Measurements from ENCODE around the gene KCNH3.
"Not testable (repeated sequence)": the region's sequence is repeated elsewhere in the genome, so short reads cannot be mapped to it uniquely, and the experiment has no call there.

Gene KCNH3

GRCh38 chr12:49531745-49532144, 7.1 kb upstream of the KCNH3 start:
- Histone ChIP-seq H3K4me2 (ENCODE audit: low read depth, low read length) (no peak overlapping the region), H3K9ac (ENCODE audit: low read length) (no peak overlapping the region), H3K4me3 (ENCODE audit: low read length) (no peak overlapping the region), H3K27ac (ENCODE audit: low read length) (no peak overlapping the region), H3K9me2 (replicated peaks; ENCODE audit: insufficient read depth, low read length) (no peaks in the 10 kb centered on the region), H3K27me3 (replicated peaks; ENCODE audit: insufficient read depth, low read length) (peaks cover 6% of the 10 kb centered on the region), H3K4me1 (ENCODE audit: low read length) (no peaks in the 10 kb centered on the region), H3F3A (ENCODE audit: insufficient read depth, low read length) (0 out of 2 replicates have a peak, but pooled peaks cover 6% of the 10 kb centered on the region), H4K20me1 (ENCODE audit: insufficient read depth, low read length) (no peaks in the 10 kb centered on the region), H2AFZ (ENCODE audit: low read length) (no peak overlapping the region), H3K36me3 (replicated peaks; ENCODE audit: insufficient read depth, low read length) (no peaks in the 10 kb centered on the region), H3K9me3 (replicated peaks; ENCODE audit: insufficient read depth, low read length) (no peaks in the 10 kb centered on the region), H3K79me2 (ENCODE audit: low read length) (no peaks in the 10 kb centered on the region)
- no peak for DNase-seq
- TF ChIP-seq CTCF (IDR thresholded peaks at IDR 0.05; ENCODE audit: low read length) = no peak
- TF ChIP-seq EZH2 (optimal IDR thresholded peaks at IDR 0.05; ENCODE audit: low read depth, low read length) = no peak
- TF ChIP-seq EZH2phosphoT487 (IDR thresholded peaks at IDR 0.05; ENCODE audit: low read length) = no peak

GRCh38 chr12:49533331-49533730, 5.5 kb upstream of the KCNH3 start:
- TF ChIP-seq CTCF (IDR thresholded peaks at IDR 0.05; ENCODE audit: low read length) (no peak), EZH2 (optimal IDR thresholded peaks at IDR 0.05; ENCODE audit: low read depth, low read length) (no peak), EZH2phosphoT487 (IDR thresholded peaks at IDR 0.05; ENCODE audit: low read length) (no peak)
- no peak overlapping the region for H3K9ac ChIP-seq (ENCODE audit: low read length)
- H3K27ac ChIP-seq (ENCODE audit: low read length) = no peak overlapping the region
- DNase-seq = no peak
- peaks cover 20% of the 10 kb centered on the region for H3K27me3 ChIP-seq (replicated peaks; ENCODE audit: insufficient read depth, low read length)
- H2AFZ ChIP-seq (ENCODE audit: low read length) = no peak overlapping the region
- no peaks in the 10 kb centered on the region for H3K79me2 ChIP-seq (ENCODE audit: low read length)
- no peak overlapping the region for H3K4me3 ChIP-seq (ENCODE audit: low read length)
- H3K4me1 ChIP-seq (ENCODE audit: low read length) = no peaks in the 10 kb centered on the region
- no peaks in the 10 kb centered on the region for H3K9me3 ChIP-seq (replicated peaks; ENCODE audit: insufficient read depth, low read length)
- 0 out of 2 replicates have a peak, but pooled peaks cover 6% of the 10 kb centered on the region for H3F3A ChIP-seq (ENCODE audit: insufficient read depth, low read length)
- H3K4me2 ChIP-seq (ENCODE audit: low read depth, low read length) = no peak overlapping the region
- H3K36me3 ChIP-seq (replicated peaks; ENCODE audit: insufficient read depth, low read length) = no peaks in the 10 kb centered on the region
- H4K20me1 ChIP-seq (ENCODE audit: insufficient read depth, low read length) = no peaks in the 10 kb centered on the region
- H3K9me2 ChIP-seq (replicated peaks; ENCODE audit: insufficient read depth, low read length) = no peaks in the 10 kb centered on the region

- H3K9me3 ChIP-seq (replicated peaks; ENCODE audit: insufficient read depth, low read length); H3K27ac ChIP-seq (ENCODE audit: low read length); H3K79me2 ChIP-seq (ENCODE audit: low read length); DNase-seq; H3K36me3 ChIP-seq (replicated peaks; ENCODE audit: insufficient read depth, low read length); H3K9ac ChIP-seq (ENCODE audit: low read length); H3K4me2 ChIP-seq (ENCODE audit: low read depth, low read length); H3F3A ChIP-seq (ENCODE audit: insufficient read depth, low read length); H3K4me1 ChIP-seq (ENCODE audit: low read length); H3K9me2 ChIP-seq (replicated peaks; ENCODE audit: insufficient read depth, low read length); H3K4me3 ChIP-seq (ENCODE audit: low read length); H2AFZ ChIP-seq (ENCODE audit: low read length); H4K20me1 ChIP-seq (ENCODE audit: insufficient read depth, low read length): not testable (repeated sequence)
- peaks cover 21% of the 10 kb centered on the region for H3K27me3 ChIP-seq (replicated peaks; ENCODE audit: insufficient read depth, low read length)
Measured at GRCh38 chr12:49534122-49534521, 4.7 kb upstream of the KCNH3 start.

GRCh38 chr12:49534731-49535278, 4.0 kb upstream of the KCNH3 start:
- Histone ChIP-seq H3K9ac (ENCODE audit: low read length) (no peak overlapping the region), H3K36me3 (replicated peaks; ENCODE audit: insufficient read depth, low read length) (no peaks in the 10 kb centered on the region), H3K4me3 (ENCODE audit: low read length) (no peak overlapping the region), H3K9me2 (replicated peaks; ENCODE audit: insufficient read depth, low read length) (no peaks in the 10 kb centered on the region), H3K9me3 (replicated peaks; ENCODE audit: insufficient read depth, low read length) (no peaks in the 10 kb centered on the region), H3K4me1 (ENCODE audit: low read length) (no peaks in the 10 kb centered on the region), H4K20me1 (ENCODE audit: insufficient read depth, low read length) (no peaks in the 10 kb centered on the region), H3K27me3 (replicated peaks; ENCODE audit: insufficient read depth, low read length) (peaks cover 27% of the 10 kb centered on the region), H3K4me2 (ENCODE audit: low read depth, low read length) (no peak overlapping the region), H2AFZ (ENCODE audit: low read length) (no peak overlapping the region), H3K79me2 (ENCODE audit: low read length) (no peaks in the 10 kb centered on the region), H3F3A (ENCODE audit: insufficient read depth, low read length) (0 out of 2 replicates have a peak, but pooled peaks cover 10% of the 10 kb centered on the region), H3K27ac (ENCODE audit: low read length) (no peak overlapping the region)
- TF ChIP-seq EZH2 (optimal IDR thresholded peaks at IDR 0.05; ENCODE audit: low read depth, low read length) (no peak), CTCF (IDR thresholded peaks at IDR 0.05; ENCODE audit: low read length) (no peak), EZH2phosphoT487 (IDR thresholded peaks at IDR 0.05; ENCODE audit: low read length) (no peak)
- no peak for DNase-seq
